HepG2 (cell line): ENCODE data around the gene MKRN1. TPM values are rescaled to one million over a fixed set of nuclear protein-coding genes. Genes with fewer than 3 reads are reported as not detected.
A peak's percentile ranks its signal among the peaks of the same experiment; 100 is the strongest.

Experiments used
- KLF6 ChIP-seq: IDR thresholded peaks from 2 replicates; pipeline ENCODE4 v1.8.0; 2016; ENCODE audit warnings: missing biosample characterization, missing genetic modification reagents
- KMT2B ChIP-seq: IDR thresholded peaks from 2 replicates; pipeline ENCODE4 v1.6.1; 2016; ENCODE audit warnings: missing genetic modification reagents, missing compliant biosample characterization
- MEIS2 ChIP-seq: sonication (generic); formaldehyde crosslinking; IDR thresholded peaks from 2 replicates; pipeline ENCODE4 v1.9.0; 2021; ENCODE audit warnings: mild to moderate bottlenecking, missing genetic modification reagents
- POLR2AphosphoS5 ChIP-seq: IDR thresholded peaks from 2 replicates; pipeline ENCODE4 v1.6.1; 2012; ENCODE audit warnings: low read depth, low read length
- SIN3B ChIP-seq: fragments of 150-350 bp; IDR thresholded peaks from 2 replicates; pipeline ENCODE4 v1.6.1; 2014; ENCODE audit warnings: low read length
- TEAD2 ChIP-seq: sonication (generic); formaldehyde crosslinking; IDR thresholded peaks from 2 replicates; pipeline ENCODE4 v1.9.0; 2021; ENCODE audit warnings: missing genetic modification reagents
- U2AF2 ChIP-seq: fragments of 200-400 bp; formaldehyde crosslinking; IDR thresholded peaks from 2 replicates; pipeline ENCODE4 v1.6.1; 2017; ENCODE audit warnings: low read depth, mild to moderate bottlenecking, low read length
- ZC3H4 ChIP-seq: sonication (generic); formaldehyde crosslinking; IDR thresholded peaks from 2 replicates; pipeline ENCODE4 v1.4.0; 2020; ENCODE audit warnings: missing genetic modification reagents, borderline replicate concordance
- ZNF17 ChIP-seq: sonication (generic); formaldehyde crosslinking; IDR thresholded peaks from 2 replicates; pipeline ENCODE4 v1.5.0; 2020; ENCODE audit warnings: mild to moderate bottlenecking, missing genetic modification reagents
- ZNF230 ChIP-seq: sonication (generic); formaldehyde crosslinking; IDR thresholded peaks from 2 replicates; pipeline ENCODE4 v1.4.0; 2020; ENCODE audit warnings: mild to moderate bottlenecking, missing genetic modification reagents
- ZNF317 ChIP-seq: sonication (generic); formaldehyde crosslinking; IDR thresholded peaks from 2 replicates; pipeline ENCODE4 v1.5.0; 2020; ENCODE audit warnings: mild to moderate bottlenecking, missing genetic modification reagents
- ZNF337 ChIP-seq: sonication (generic); formaldehyde crosslinking; IDR thresholded peaks from 2 replicates; pipeline ENCODE4 v1.5.1; 2020; ENCODE audit warnings: missing genetic modification reagents, low read depth, mild to moderate bottlenecking, borderline replicate concordance
- ZNF598 ChIP-seq: sonication (generic); formaldehyde crosslinking; IDR thresholded peaks from 2 replicates; pipeline ENCODE4 v1.5.1; 2020; ENCODE audit warnings: mild to moderate bottlenecking, missing genetic modification reagents, borderline replicate concordance
- ZNF644 ChIP-seq: IDR thresholded peaks from 2 replicates; pipeline ENCODE4 v1.6.1; 2016; ENCODE audit warnings: low read depth
- ZNF780A ChIP-seq: sonication (generic); formaldehyde crosslinking; IDR thresholded peaks from 2 replicates; pipeline ENCODE4 v1.8.0; 2022; ENCODE audit warnings: mild to moderate bottlenecking, missing genetic modification reagents, moderate library complexity
- ZNF850 ChIP-seq: sonication (generic); formaldehyde crosslinking; conservative IDR thresholded peaks from 2 replicates; pipeline ENCODE4 v1.9.0; 2021; ENCODE audit warnings: mild to moderate bottlenecking, missing genetic modification reagents
- ZSCAN9 ChIP-seq: IDR thresholded peaks from 2 replicates; pipeline ENCODE4 v1.6.1; 2016; ENCODE audit warnings: borderline replicate concordance
- polyA plus RNA-seq, 8 experiments: library from polyadenylated mRNA; depleted of rRNA in 3 of 8; stranded (reverse) in 7 of 8; unstranded in 1 of 8; fragments of >200 nt; fragmentation: Illumina TruSeq in 4 of 8; extraction: Trizol in 4 of 8; gene quantifications; 2 replicates each; pipeline versions ENCODE4 v1.2.1 to v1.2.3, GENCODE V29; 2011 to 2016; ENCODE audit warnings: low read depth in 4 of 8, missing spikeins in 1 of 8, mixed read lengths in 1 of 8; ENCODE audit not compliant: insufficient read depth in 1 of 8
- total RNA-seq, 5 experiments: library from RNA; depleted of rRNA; stranded (reverse); fragments of >200 nt; fragmentation: Illumina TruSeq; extraction: Trizol; gene quantifications; 2 replicates each; pipeline ENCODE4 v1.2.3, GENCODE V29; 2016; ENCODE audit warnings: low read depth in 1 of 5
- TF ChIP-seq, protein P1 (sequence below): sonication (generic); formaldehyde crosslinking; IDR thresholded peaks from 2 replicates; pipeline ENCODE4 v1.5.1; 2020; ENCODE audit warnings: mild to moderate bottlenecking, missing genetic modification reagents
- TF ChIP-seq, protein P2 (sequence below): IDR thresholded peaks from 2 replicates; pipeline ENCODE4 v1.6.1; 2016; ENCODE audit warnings: missing compliant biosample characterization, missing genetic modification reagents, borderline replicate concordance
- TF ChIP-seq, protein P3 (sequence below): sonication (generic); formaldehyde crosslinking; IDR thresholded peaks from 2 replicates; pipeline ENCODE4 v1.8.1; 2023; ENCODE audit warnings: missing genetic modification reagents, inconsistent platforms, borderline replicate concordance
- TF ChIP-seq, protein P4 (sequence below): sonication (generic); formaldehyde crosslinking; IDR thresholded peaks from 2 replicates; pipeline ENCODE4 v1.5.1; 2020; ENCODE audit warnings: mild to moderate bottlenecking, missing genetic modification reagents, borderline replicate concordance
- TF ChIP-seq, protein P5 (sequence below): fragments of 450-650 bp; IDR thresholded peaks from 2 replicates; pipeline ENCODE4 v1.6.1; 2017

The MKRN1 gene
- total and polyA plus RNA-seq, 2 of the 13 experiments (the other 11 are each of a cell fraction or from before 2014, with no cell fraction given) = 28.5 to 32.8 TPM

- TF ChIP-seq ZC3H4 (CRISPR knock-in tag) (no peak), ZNF850 (CRISPR knock-in tag) (no peak), TEAD2 (CRISPR knock-in tag) (no peak), ZNF17 (CRISPR knock-in tag) (no peak), KMT2B (peak; percentile 83), POLR2AphosphoS5 (peak; percentile 53), U2AF2 (no peak), ZSCAN9 (no peak), ZNF644 (CRISPR knock-in tag) (no peak), ZNF230 (no peak), ZNF337 (no peak), ZNF780A (no peak), ZNF317 (peak; percentile 92; the same call in 1 of the 2 replicates), SIN3B (no peak; the same call in 1 of the 2 replicates), MEIS2 (peak; percentile 7; the same call in 1 of the 2 replicates), ZNF598 (no peak), KLF6 (CRISPR knock-in tag) (no peak; the same call in 1 of the 2 replicates)
- TF ChIP-seq, protein P1, sequence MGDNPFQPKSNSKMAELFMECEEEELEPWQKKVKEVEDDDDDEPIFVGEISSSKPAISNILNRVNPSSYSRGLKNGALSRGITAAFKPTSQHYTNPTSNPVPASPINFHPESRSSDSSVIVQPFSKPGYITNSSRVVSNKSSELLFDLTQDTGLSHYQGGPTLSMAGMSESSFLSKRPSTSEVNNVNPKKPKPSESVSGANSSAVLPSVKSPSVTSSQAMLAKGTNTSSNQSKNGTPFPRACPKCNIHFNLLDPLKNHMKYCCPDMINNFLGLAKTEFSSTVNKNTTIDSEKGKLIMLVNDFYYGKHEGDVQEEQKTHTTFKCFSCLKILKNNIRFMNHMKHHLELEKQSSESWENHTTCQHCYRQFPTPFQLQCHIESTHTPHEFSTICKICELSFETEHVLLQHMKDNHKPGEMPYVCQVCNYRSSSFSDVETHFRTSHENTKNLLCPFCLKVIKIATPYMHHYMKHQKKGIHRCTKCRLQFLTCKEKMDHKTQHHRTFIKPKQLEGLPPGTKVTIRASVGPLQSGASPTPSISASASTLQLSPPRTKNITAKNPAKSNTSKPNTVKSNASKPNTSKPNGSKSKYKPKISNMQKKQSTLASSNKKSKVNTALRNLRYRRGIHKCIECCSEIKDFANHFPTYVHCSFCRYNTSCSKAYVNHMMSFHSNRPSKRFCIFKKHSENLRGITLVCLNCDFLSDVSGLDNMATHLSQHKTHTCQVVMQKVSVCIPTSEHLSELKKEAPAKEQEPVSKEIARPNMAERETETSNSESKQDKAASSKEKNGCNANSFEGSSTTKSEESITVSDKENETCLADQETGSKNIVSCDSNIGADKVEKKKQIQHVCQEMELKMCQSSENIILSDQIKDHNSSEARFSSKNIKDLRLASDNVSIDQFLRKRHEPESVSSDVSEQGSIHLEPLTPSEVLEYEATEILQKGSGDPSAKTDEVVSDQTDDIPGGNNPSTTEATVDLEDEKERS (CRISPR knock-in tag) = no peak
- TF ChIP-seq, protein P2, sequence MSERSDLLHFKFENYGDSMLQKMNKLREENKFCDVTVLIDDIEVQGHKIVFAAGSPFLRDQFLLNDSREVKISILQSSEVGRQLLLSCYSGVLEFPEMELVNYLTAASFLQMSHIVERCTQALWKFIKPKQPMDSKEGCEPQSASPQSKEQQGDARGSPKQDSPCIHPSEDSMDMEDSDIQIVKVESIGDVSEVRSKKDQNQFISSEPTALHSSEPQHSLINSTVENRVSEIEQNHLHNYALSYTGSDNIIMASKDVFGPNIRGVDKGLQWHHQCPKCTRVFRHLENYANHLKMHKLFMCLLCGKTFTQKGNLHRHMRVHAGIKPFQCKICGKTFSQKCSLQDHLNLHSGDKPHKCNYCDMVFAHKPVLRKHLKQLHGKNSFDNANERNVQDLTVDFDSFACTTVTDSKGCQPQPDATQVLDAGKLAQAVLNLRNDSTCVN (CRISPR knock-in tag) = no peak
- TF ChIP-seq, protein P3, sequence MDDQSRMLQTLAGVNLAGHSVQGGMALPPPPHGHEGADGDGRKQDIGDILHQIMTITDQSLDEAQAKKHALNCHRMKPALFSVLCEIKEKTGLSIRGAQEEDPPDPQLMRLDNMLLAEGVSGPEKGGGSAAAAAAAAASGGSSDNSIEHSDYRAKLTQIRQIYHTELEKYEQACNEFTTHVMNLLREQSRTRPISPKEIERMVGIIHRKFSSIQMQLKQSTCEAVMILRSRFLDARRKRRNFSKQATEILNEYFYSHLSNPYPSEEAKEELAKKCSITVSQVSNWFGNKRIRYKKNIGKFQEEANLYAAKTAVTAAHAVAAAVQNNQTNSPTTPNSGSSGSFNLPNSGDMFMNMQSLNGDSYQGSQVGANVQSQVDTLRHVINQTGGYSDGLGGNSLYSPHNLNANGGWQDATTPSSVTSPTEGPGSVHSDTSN (CRISPR knock-in tag) = no peak
- TF ChIP-seq, protein P4, sequence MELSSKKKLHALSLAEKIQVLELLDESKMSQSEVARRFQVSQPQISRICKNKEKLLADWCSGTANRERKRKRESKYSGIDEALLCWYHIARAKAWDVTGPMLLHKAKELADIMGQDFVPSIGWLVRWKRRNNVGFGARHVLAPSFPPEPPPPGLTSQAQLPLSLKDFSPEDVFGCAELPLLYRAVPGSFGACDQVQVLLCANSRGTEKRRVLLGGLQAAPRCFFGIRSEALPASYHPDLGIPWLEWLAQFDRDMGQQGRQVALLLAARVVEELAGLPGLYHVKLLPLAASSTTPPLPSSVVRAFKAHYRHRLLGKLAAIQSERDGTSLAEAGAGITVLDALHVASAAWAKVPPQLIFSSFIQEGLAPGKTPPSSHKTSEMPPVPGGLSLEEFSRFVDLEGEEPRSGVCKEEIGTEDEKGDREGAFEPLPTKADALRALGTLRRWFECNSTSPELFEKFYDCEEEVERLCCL (CRISPR knock-in tag) = no peak
- TF ChIP-seq, protein P5, sequence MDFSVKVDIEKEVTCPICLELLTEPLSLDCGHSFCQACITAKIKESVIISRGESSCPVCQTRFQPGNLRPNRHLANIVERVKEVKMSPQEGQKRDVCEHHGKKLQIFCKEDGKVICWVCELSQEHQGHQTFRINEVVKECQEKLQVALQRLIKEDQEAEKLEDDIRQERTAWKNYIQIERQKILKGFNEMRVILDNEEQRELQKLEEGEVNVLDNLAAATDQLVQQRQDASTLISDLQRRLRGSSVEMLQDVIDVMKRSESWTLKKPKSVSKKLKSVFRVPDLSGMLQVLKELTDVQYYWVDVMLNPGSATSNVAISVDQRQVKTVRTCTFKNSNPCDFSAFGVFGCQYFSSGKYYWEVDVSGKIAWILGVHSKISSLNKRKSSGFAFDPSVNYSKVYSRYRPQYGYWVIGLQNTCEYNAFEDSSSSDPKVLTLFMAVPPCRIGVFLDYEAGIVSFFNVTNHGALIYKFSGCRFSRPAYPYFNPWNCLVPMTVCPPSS = no peak
Observed at GRCh38 chr7:140479062-140479738, at the start of gene MKRN1 (continued).
